HEK293 (cell line): Measurements from ENCODE around the gene DGKZ.

Source experiments
- CTCF ChIA-PET: fragments of 350-600 bp; formaldehyde crosslinking; extraction: SDS; loops from one replicate; lab custom pipeline; 2021; ENCODE audit warnings: antibody characterized with exemption; lab: Yijun Ruan, JAX
- POLR2A ChIA-PET: fragments of 300-600 bp; formaldehyde crosslinking; extraction: SDS; loops from one replicate; lab custom pipeline; 2020; ENCODE audit warnings: antibody characterized with exemption, inconsistent platforms; lab: Yijun Ruan, JAX
- H3K27ac ChIP-seq: fragments of 200-500 bp; sonication (Bioruptor generic); 2 replicates; pipeline ENCODE4 v1.5.1; 2014; ENCODE audit warnings: low read depth, low read length, control low read depth, inconsistent platforms; ENCODE audit errors: extremely low read depth
- H3K36me3 ChIP-seq, 2 experiments: fragments of 200-500 bp in 1 of 2; sonication (Bioruptor generic) in 1 of 2; 1 replicate in 1 of 2; 2 replicates in 1 of 2; pipeline ENCODE4 v1.5.1; 2014 to 2017; ENCODE audit warnings: inconsistent platforms in 2 of 2, low read length in 2 of 2; ENCODE audit not compliant: control insufficient read depth in 2 of 2, insufficient read depth in 1 of 2
- H3K4me1 ChIP-seq: fragments of 200-500 bp; sonication (Bioruptor generic); 2 replicates; pipeline ENCODE4 v1.5.1; 2014; ENCODE audit warnings: mild to moderate bottlenecking, low read length, inconsistent platforms; ENCODE audit not compliant: control insufficient read depth, insufficient read depth
- H3K4me3 ChIP-seq: 2 replicates; pipeline ENCODE4 v1.5.1; 2011; ENCODE audit warnings: low read depth, mild to moderate bottlenecking, control low read depth, low read length, moderate library complexity
- H3K9me3 ChIP-seq: fragments of 200-500 bp; sonication (Bioruptor generic); 2 replicates; pipeline ENCODE4 v1.5.1; 2014; ENCODE audit warnings: low read depth, low read length, inconsistent platforms; ENCODE audit not compliant: control insufficient read depth, insufficient read depth
- BCL6B ChIP-seq: fragments of 450-650 bp; formaldehyde crosslinking; IDR thresholded peaks from 2 replicates; pipeline ENCODE4 v1.5.1; 2017; ENCODE audit warnings: missing biosample characterization, missing genetic modification characterization
- EGR2 ChIP-seq: fragments of 450-650 bp; formaldehyde crosslinking; IDR thresholded peaks from 2 replicates; pipeline ENCODE4 v1.5.1; 2016; ENCODE audit warnings: low read depth, missing biosample characterization, missing genetic modification characterization
- GLI2 ChIP-seq: fragments of 450-650 bp; formaldehyde crosslinking; IDR thresholded peaks from 2 replicates; pipeline ENCODE4; 2017; ENCODE audit warnings: missing biosample characterization, missing genetic modification characterization, low read depth, borderline replicate concordance
- HIC1 ChIP-seq: fragments of 450-650 bp; formaldehyde crosslinking; IDR thresholded peaks from 2 replicates; pipeline ENCODE4 v1.5.1; 2016; ENCODE audit warnings: missing biosample characterization, missing genetic modification characterization
- KLF1 ChIP-seq: fragments of 450-650 bp; formaldehyde crosslinking; IDR thresholded peaks from 2 replicates; pipeline ENCODE4 v1.5.1; 2016; ENCODE audit warnings: missing biosample characterization, missing genetic modification characterization
- ZEB2 ChIP-seq: fragments of 450-650 bp; formaldehyde crosslinking; IDR thresholded peaks from 2 replicates; pipeline ENCODE4 v1.5.1; 2016; ENCODE audit warnings: missing biosample characterization, missing genetic modification characterization
- ZFHX2 ChIP-seq: fragments of 450-650 bp; formaldehyde crosslinking; conservative IDR thresholded peaks from 2 replicates; pipeline ENCODE4 v1.5.1; 2016; ENCODE audit warnings: missing biosample characterization, missing genetic modification characterization
- ZNF184 ChIP-seq: fragments of 450-650 bp; IDR thresholded peaks from 2 replicates; pipeline ENCODE4 v1.5.1; 2018; ENCODE audit warnings: missing biosample characterization, mild to moderate bottlenecking, missing genetic modification characterization
- ZNF266 ChIP-seq: fragments of 450-650 bp; formaldehyde crosslinking; IDR thresholded peaks from 2 replicates; pipeline ENCODE4 v1.5.1; 2016; ENCODE audit warnings: missing biosample characterization, missing genetic modification characterization, low read depth
- ZNF354C ChIP-seq: fragments of 450-650 bp; formaldehyde crosslinking; IDR thresholded peaks from 2 replicates; pipeline ENCODE4 v1.5.1; 2016; ENCODE audit warnings: missing biosample characterization, missing genetic modification characterization, low read depth, borderline replicate concordance
- ZNF426 ChIP-seq: fragments of 450-650 bp; formaldehyde crosslinking; IDR thresholded peaks from 2 replicates; pipeline ENCODE4 v1.5.1; 2017; ENCODE audit warnings: missing biosample characterization, missing genetic modification characterization, mild to moderate bottlenecking, inconsistent platforms, moderate library complexity
- ZNF510 ChIP-seq: fragments of 450-650 bp; formaldehyde crosslinking; IDR thresholded peaks from 2 replicates; pipeline ENCODE4 v1.5.1; 2018; ENCODE audit warnings: mild to moderate bottlenecking, missing genetic modification characterization, missing biosample characterization; ENCODE audit not compliant: insufficient replicate concordance
- ZNF549 ChIP-seq: fragments of 450-650 bp; IDR thresholded peaks from 2 replicates; pipeline ENCODE4 v1.5.1; 2018; ENCODE audit warnings: missing biosample characterization, missing genetic modification characterization, mild to moderate bottlenecking, inconsistent platforms, moderate library complexity
- ZNF555 ChIP-seq: fragments of 450-650 bp; formaldehyde crosslinking; conservative IDR thresholded peaks from 2 replicates; pipeline ENCODE4 v1.5.1; 2017; ENCODE audit warnings: missing biosample characterization, mild to moderate bottlenecking, missing genetic modification characterization, inconsistent platforms
- ZNF664 ChIP-seq: fragments of 450-650 bp; formaldehyde crosslinking; IDR thresholded peaks from 2 replicates; pipeline ENCODE4 v1.5.1; 2016; ENCODE audit warnings: missing biosample characterization, missing genetic modification characterization
- ZNF791 ChIP-seq: fragments of 450-650 bp; formaldehyde crosslinking; IDR thresholded peaks from 2 replicates; pipeline ENCODE4 v1.5.1; 2016; ENCODE audit warnings: missing biosample characterization, missing genetic modification characterization

Gene DGKZ

GRCh38 chr11:46383974-46384701 is 36.9 kb downstream of the DGKZ start:
- Histone ChIP-seq H3K4me3 (no peak overlapping the region), H3K27ac (no peak overlapping the region), H3K4me1 (no peaks in the 10 kb centered on the region), H3K36me3 (peaks cover 0 to 14% of the 10 kb centered on the region in 2 experiments; a peak in 1 of 3 replicates), H3K9me3 (no peaks in the 10 kb centered on the region)
- TF ChIP-seq ZNF791 (tag by site-specific recombination) (no peak), KLF1 (tag by site-specific recombination) (0 out of 2 replicates have a peak, but pooled peaks have one; percentile 8), ZFHX2 (tag by site-specific recombination) (0 out of 2 replicates have a peak, but pooled peaks have one; percentile 20), EGR2 (tag by site-specific recombination) (0 out of 2 replicates have a peak, but pooled peaks have one; percentile 12), ZNF354C (no peak), HIC1 (peak; percentile 46; the same call in 1 of the 2 replicates)
- ChIA-PET CTCF (interaction anchor here (0.6 to 2.1 kb wide), 14 partner anchors 8 to 442 kb away, joined by 3 to 13 read pairs (median 4); partner anchors contain the start of genes CHRM4 and DGKZ), POLR2A (interaction anchor here (1.3 kb wide), 1 partner anchor 8 kb away, joined by 3 read pairs; no protein-coding TSS in a partner anchor)

GRCh38 chr11:46385169-46386004 is 38.1 kb downstream of the DGKZ start:
- no peaks in the 10 kb centered on the region for H3K4me1 ChIP-seq
- POLR2A ChIA-PET = no interaction called here
- TF ChIP-seq ZNF664 (tag by site-specific recombination) = no peak
- TF ChIP-seq ZNF555 = no peak
- TF ChIP-seq ZNF549 (tag by site-specific recombination) = no peak
- no peak for TF ChIP-seq ZNF510 (tag by site-specific recombination)
- no peak for TF ChIP-seq ZNF184 (tag by site-specific recombination)
- no peak for TF ChIP-seq ZEB2 (tag by site-specific recombination)
- no peak for TF ChIP-seq ZNF426 (tag by site-specific recombination)
- no peak for TF ChIP-seq GLI2
- no peak for TF ChIP-seq ZNF266 (tag by site-specific recombination)
- no peak for TF ChIP-seq BCL6B (tag by site-specific recombination)
- TF ChIP-seq, all 188 proteins: peak for 0
- CTCF ChIA-PET = interaction anchor here (0.7 to 2.3 kb wide), 2 partner anchors 33 to 232 kb away, joined by 3 to 6 read pairs; no protein-coding TSS in a partner anchor
- Histone ChIP-seq H3K36me3 (peaks cover 0 to 14% of the 10 kb centered on the region in 2 experiments; a peak in 1 of 3 replicates), H3K9me3 (no peaks in the 10 kb centered on the region), H3K27ac (no peak overlapping the region), H3K4me3 (no peak overlapping the region)
